Omental fat pad (tissue), 4 donors: Measurements from ENCODE around the gene FAM222B. TPM values are rescaled to one million over a fixed set of nuclear protein-coding genes. Genes with fewer than 3 reads are reported as not detected.
A peak's percentile ranks its signal among the peaks of the same experiment; 100 is the strongest.

Source experiments
- ATAC-seq: fragments of 150-250 bp; one replicate; pipeline ENCODE4 v1.9.1; 2016; ENCODE audit warnings: mild to moderate bottlenecking, moderate library complexity; ENCODE audit not compliant: low FRiP score
- DNase-seq: peaks from one replicate; pipeline ENCODE4 v3.0.0-alpha.2; 2019; ENCODE audit warnings: low spot score
- CTCF ChIP-seq, 3 donors: fragments of 450-650 bp; IDR thresholded peaks; one replicate each; pipeline ENCODE4 v1.5.1; 2016 to 2017; ENCODE audit warnings: antibody characterized with exemption in 3 of 3, mild to moderate bottlenecking in 3 of 3, moderate library complexity in 2 of 3
- total RNA-seq, 4 donors: library from RNA; depleted of rRNA; stranded (reverse); fragments of >200 nt; gene quantifications; one replicate each; pipeline ENCODE4 v1.1.0, GENCODE V29; 2016

The FAM222B gene
- total RNA-seq, 4 donors from 2014 or later, result 12.2 to 19.0 (median 14.0) TPM

GRCh38 chr17:28834420-28834819 lies 8.2 kb downstream of the FAM222B start:
- ATAC-seq (no peak), DNase-seq (no peak)
- no peak for TF ChIP-seq CTCF (IDR thresholded peaks at IDR 0.05)

GRCh38 chr17:28828294-28829040 lies 14.1 kb downstream of the FAM222B start:
- no peak for TF ChIP-seq CTCF (IDR thresholded peaks at IDR 0.05)
- DNase-seq (no peak), ATAC-seq (no peak)

- DNase-seq (no peak), ATAC-seq (no peak)
- TF ChIP-seq CTCF (IDR thresholded peaks at IDR 0.05), result no peak
Measured at GRCh38 chr17:28827672-28828071, 14.9 kb downstream of the FAM222B start.

GRCh38 chr17:28819582-28819981 lies 23.0 kb downstream of the FAM222B start:
- no peak for TF ChIP-seq CTCF (IDR thresholded peaks at IDR 0.05)
- DNase-seq, result no peak

GRCh38 chr17:28818819-28819221 lies 23.8 kb downstream of the FAM222B start:
- TF ChIP-seq CTCF (IDR thresholded peaks at IDR 0.05), result no peak
- DNase-seq (no peak), ATAC-seq (no peak)

More at GRCh38 chr17:28819582-28819981, 23.0 kb downstream of the FAM222B start:
- ATAC-seq, result no peak

GRCh38 chr17:28816540-28816939 lies 26.1 kb downstream of the FAM222B start:
- TF ChIP-seq CTCF (IDR thresholded peaks at IDR 0.05), result no peak
- no peak for DNase-seq
- ATAC-seq, result no peak

- TF ChIP-seq CTCF (IDR thresholded peaks at IDR 0.05), result no peak
- DNase-seq (no peak), ATAC-seq (peak; percentile 34)
Measured at GRCh38 chr17:28812748-28813377, 29.7 kb downstream of the FAM222B start.
